SHP77 treated with DMSO at 0.1 percent for 48 hours (cell line): Measurements from ENCODE around the gene MRPL28.
"Not testable (repeated sequence)": the region's sequence is repeated elsewhere in the genome, so short reads cannot be mapped to it uniquely, and the experiment has no call there.

Source experiments
- DNase-seq: peaks from one replicate; lab custom pipeline; 2025; lab: John Stamatoyannopoulos, UW

The MRPL28 gene

DNA sequence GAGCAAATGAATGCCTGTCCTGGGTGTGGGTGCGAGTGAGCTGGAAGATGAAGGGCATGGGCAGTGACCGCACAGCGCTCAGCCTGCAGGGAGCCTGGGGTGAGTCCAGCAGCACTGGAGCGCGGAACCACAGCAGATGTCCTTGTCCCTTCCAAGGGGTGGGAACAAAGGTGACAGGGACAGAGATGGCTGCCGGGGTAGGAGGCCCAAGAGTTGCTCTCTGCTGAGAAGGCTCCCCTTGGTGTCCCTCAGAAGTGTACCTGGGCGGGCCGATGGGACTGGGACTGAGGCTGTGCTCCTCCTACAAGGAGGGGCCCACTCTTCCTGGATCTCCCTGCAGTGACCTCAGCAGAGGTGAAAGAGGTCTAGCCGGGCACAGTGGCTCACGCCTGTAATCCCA is 19.0 kb upstream of the MRPL28 start:
- no peak for DNase-seq

DNA sequence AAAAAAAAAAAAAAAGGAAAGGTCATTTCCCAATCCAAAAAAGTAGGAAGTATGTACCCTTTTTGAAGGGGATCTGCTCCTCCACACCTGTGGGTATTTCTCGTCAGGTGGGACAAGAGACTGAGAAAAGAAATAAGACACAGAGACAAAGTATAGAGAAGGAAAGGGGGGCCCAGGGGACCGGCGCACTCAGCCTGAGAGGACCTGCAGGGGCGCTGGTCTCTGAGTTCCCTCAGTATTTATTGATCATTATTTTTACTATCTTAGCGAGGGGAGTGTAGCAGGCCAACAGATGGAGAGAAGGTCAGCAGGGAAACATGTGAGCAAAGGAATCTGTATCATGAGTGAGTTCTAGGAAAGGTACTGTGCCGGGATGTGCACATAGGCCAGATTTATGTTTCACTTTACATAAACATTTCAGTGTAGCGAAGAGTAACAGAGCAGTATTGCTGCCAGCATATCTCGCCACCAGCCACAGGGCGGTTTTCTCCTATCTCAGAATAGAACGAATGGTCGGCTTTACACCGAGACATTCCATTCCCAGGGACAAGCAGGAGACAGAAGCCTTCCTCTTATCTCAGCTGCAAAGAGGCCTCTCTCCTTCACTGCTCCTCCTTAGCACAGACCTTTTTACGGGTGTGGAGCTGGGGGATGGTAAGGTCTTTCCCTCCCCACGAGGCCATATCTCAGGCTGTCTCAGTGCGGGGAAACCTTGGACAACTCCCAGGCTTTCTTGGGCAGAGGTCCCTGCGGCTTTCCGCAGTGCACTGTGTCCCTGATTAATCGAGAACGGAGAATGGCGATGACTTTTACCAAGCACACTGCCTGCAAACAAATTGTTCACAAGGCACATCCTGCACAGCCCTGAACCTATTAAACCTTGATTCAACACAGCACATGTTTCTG is 17.7 kb upstream of the MRPL28 start:
- not testable (repeated sequence) for DNase-seq

DNA sequence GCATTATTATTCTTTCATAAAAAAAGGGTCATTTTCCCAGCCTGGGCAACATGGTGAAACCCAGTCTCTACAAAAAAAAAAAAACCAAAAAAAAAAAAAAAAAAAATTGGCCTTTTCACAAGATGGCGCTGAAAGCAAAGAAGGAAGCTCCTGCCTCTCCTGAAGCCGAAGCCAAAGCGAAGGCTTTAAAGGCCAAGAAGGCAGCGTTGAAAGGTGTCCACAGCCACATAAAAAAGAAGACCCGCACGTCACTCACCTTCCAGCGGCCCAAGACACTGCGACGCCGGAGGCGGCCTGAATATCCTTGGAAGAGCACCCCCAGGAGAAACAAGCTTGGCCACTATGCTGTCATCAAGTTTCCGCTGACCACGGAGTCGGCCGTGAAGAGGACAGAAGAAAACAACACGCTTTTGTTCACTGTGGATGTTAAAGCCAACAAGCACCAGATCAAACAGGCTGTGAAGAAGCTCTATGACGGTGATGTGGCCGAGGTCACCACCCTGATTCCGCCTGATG is 16.4 kb upstream of the MRPL28 start:
- DNase-seq, result no peak

DNA sequence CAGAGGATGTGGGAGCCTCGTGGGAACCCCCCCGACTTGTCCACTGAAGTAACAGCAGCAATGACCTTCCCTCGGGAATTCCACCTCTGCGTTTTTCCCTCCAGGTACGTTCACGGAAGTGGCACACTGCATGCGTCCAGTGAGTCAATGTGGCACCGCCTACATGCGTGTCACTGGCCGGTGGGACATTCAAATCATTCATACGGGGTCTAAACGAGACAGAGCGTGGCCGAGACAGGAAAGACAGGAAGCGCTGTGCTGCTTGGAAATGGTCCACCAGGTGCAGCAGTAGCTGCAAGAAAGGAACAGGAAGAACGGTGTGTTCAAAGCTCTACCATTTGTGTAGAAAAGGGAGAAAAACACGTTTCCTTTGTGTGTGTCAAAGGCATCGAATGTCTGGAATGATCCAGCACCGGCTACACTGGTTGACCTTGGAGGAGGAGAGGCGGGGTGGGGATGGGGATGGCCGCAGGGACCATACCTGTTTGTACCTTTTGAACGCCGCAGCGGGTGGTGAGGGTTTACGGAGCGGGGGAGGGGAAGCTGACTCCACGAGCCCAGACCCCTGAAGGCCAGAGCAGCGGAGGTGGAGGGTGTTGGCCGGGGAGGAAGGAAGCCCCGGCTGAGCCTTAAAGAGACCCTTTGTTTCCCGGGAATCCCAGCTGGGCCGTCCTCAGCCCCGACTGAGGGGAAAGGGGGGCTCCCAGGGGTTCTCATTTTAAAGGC is 13.2 kb upstream of the MRPL28 start:
- DNase-seq, result no peak

DNA sequence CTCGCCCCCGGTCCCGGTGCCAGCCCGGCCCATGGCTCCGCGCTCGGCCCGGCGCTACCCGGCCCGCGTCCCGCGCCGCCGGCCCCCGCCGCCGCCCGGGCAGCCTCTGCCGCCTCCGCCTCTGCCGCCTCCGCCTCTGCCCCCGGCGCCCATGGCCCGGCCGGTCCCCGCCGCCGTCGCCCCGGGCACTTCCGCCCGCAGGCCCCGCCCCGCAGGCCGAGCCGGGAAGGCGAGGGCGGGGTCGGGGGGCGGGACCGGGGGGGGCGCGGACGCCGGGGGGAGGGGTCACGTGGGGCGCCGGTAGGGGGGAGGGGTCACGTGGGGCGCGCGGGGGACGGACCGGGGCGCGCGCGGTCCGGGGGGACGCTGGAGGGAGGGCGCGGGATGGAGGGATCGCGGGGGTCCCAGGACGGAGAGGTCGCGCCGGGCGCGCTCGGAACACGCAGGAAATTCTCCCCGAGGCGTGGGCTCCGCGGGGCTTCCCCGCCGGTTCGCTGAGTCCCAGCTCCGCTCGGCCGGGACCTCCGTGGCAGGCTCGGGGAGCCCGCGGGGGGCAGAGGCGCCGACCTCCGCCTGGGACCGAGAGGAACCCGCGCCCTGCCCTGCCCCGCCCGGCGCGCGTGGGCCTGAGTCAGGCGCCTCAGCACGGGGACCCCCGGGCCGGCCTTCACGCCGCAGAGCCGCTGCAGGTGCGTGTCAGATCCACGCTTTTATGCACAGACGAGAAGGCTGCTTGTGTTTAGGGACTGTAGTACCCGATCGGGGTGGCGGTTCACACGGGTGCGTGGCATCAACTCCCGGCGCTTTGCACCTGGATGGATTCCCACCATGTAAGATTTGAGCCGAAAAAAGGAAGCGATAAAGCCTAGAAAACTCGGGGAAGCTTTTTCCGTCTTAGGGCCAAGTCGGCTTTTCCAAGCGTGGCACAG is 11.7 kb upstream of the MRPL28 start, which contains the start of gene PGAP6:
Gene PGAP6, minus strand, starts transcription at position 190 of the 929 bp plus-strand sequence. Its CDS starts 157 bp downstream, at position 33.
- no peak for DNase-seq

DNA sequence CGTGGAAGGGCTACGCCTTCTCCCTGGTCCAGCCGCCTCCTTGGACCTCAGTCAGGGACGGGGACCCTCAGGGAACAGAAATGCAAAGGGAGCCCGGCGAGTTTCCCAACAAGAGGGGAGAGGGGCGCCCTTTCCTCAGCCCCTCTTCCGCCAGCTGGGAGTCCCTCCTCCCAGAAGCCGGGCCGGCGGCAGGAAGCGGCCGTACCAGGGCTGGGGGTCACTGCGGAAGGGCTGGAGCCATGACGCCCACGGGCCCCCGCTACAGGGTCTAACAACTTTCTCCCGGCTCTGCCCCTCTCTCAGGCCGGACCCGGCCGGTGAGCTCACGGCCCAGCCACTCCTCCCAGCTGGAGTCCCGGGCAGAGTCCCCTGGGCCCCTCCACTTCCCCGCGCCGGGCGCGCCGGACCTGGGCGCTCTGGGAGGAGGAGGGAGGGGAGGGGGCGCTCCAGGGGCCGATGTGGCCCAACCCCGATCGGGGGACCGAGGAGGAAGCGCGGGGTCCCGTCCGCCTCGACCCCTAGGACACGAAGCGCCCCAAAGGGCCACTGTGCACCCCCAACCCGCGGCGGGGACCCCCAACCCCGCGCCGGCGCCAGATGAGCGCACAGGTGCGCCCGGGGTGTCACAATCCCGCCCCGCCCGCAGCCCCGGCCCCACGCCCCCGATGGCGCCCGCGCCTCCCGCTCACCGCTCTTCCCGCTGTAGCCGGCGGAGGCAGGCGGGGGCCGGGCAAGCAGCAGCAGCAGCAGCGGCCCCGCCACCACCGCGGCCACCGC is 10.9 kb upstream of the MRPL28 start:
- DNase-seq, result no peak

DNA sequence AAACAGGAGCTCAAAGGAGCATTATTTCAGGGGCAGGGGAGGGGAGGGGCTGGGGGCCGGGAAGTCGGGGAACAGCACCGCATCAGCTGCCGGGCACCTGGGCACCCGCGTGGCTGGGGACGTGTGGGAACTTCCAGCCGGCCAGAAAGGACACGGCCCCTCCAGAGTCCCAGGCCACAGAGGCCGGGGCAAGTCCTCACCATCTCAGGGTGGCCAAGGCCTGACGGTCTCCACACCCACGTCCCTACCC is 10.3 kb upstream of the MRPL28 start:
- DNase-seq, result no peak

DNA sequence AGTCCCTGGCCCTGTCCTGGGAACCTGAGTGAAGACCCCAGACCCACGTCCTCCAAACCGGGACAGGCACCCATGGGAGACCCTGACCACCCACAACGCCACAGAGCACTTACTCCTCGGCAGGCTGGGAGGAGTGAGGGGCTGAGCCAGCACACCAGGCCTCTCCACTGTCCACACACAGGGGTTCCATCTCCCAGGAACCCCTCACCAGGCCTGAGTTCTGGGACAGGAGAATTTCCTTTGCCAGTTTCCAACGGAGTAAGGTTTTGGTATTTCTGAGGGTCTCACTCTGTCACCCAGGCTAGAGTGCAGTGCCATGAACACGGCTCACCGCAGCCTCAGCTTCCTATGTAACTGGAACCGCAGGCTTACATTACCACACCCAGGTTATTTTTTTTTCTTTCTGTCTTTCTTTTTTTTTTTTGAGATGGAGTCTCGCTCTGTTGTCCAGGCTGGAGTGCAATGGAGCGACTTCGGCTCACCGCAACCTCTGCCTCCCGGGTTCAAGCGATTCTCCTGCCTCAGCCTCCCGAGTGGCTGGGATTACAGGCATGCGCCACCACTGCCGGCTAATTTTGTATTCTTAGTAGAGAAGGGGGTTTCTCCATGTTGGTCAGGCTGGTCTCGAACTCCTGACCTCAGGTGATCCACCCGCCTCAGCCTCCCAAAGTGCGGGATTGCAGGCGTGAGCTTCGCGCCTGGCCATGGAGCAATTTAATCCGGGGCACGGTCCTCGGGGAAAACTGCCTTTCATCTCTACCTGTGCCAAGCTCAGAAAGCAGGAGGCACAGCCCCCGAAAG is 9.8 kb upstream of the MRPL28 start:
- no peak for DNase-seq

DNA sequence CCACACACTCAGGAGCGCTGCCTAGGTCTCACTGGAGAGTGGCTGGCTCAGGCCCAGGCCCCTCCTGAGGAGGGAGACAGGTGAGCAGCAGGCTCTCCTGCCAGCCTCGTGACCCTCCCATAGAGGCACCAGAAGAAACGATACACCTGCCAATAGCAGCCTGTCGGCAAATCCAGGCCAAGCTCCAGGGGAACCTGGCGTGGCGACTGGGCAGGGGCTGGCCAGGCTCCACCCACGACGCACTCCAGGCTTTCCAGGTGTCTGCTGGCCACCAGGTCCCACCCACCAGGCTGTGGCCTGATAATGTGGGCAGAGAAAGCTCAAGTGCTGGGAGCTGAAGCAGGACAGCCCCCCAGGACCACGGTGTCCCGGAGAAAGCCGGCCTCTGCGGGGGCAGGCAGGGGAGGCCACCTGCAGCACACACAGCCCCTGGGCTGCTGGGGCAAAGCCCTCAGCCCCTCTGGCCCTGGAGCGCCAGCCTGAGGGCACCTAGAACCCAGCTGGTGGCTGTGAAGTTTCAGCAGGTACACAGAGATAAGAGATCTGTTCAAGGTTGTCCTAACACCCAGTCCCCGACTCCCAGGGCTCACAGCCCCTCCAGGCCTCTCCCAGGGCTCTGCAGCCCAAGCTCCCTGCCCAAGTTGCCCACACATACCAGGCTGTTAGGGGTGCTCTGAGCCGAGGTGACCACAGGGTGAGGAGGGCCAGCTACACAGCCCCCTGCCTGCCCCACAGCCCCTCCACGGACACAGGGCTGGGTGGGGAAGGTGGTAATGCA is 9.0 kb upstream of the MRPL28 start:
- DNase-seq, result no peak

DNA sequence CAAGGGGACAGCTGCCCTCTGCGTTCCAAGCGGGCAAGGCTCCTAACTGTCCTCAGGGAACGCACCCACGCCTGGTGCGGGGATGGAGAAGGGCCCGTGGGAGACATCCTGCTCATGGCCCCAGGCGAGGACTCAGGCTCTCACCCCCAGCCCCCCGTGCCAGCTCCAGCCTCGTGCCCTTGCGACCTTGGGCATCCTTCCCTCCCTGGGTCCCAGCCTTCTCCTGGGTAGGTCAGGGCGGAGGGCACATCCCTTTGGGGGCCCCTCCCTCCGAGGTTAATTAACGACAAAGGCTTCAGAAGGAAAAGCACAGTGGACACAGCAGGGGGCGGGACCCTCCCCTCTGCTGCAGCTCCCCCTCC is 8.5 kb upstream of the MRPL28 start:
- DNase-seq, result no peak

DNA sequence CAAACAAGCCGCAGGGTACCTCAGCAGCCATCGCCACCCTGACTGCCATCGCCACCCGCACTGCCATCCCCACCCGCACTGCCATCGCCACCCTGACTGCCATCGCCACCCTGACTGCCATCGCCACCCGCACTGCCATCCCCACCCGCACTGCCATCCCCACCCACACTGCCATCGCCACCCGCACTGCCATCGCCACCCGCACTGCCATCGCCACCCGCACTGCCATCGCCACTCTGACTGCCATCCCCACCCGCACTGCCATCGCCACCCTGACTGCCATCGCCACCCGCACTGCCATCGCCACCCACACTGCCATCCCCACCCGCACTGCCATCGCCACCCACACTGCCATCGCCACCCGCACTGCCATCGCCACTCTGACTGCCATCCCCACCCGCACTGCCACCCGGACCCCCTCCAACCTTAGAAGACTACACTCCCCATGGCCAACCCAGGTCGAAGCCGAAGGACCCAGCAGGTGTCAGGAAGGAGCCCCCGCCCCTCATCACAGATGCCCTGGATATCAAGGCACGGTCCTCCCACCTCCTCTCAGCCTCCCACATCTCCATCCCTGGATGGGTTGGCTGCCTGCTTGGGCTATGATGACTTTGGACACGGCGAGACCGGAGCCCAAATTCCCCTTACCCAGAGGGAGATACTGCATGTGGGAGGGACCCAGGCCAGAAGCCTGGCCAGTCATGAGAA is 7.9 kb upstream of the MRPL28 start:
- not testable (repeated sequence) for DNase-seq

DNA sequence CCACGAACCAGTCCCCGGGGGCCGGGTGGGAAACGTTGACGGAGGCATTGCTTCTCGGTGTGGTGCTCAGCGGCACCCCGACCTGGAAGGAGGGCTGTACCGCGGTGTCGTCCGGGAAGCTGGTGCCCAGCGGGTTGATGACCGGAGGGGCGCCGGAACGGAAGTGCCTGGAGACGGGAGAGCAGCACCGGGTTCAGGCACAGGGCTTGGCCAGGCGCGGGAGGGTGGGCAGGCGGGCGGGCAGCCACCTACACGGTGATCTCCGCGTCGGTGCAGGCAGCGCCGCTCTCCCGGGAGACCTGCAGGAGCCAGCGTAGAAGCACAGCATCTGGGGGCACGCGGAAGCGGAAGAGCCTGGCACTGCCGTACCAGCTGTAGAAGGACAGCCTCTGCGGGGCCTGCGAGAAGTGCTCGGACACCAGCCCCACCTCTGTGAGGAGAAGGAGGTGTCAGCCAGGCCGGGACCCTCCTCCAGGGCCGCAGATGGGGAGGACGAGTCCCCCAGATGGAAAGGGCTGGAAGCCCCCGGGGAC is 7.1 kb upstream of the MRPL28 start:
- DNase-seq, result no peak

DNA sequence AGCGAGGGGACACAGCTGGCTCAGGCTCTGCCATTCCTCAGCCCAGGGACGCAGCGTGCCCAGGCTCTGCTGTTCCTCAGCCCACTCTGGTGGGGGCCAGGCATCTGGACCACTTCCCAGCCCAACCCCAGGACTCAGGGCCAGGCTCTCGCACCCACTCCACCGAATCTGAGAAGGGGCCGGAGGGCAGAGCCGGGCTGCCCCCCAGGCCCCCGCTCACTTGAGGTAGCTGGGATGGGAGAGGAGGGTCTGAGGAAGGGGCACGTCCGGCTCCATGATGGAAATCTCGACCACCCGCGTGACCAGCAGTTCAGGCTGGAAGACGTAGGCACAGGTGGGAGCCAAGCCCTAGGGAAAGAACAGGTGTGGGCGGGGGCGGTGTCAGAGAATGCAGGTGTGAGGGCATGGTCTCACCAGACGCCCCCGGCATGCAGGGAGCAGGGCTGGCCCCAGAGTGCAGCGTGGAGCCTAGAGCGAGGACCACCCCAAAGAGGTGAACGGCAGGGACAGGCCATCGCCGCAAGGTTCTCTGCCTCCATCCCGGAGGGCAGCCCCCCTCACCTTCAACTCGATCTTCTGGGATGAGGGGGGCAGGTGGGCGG is 6.6 kb upstream of the MRPL28 start:
- DNase-seq, result no peak

DNA sequence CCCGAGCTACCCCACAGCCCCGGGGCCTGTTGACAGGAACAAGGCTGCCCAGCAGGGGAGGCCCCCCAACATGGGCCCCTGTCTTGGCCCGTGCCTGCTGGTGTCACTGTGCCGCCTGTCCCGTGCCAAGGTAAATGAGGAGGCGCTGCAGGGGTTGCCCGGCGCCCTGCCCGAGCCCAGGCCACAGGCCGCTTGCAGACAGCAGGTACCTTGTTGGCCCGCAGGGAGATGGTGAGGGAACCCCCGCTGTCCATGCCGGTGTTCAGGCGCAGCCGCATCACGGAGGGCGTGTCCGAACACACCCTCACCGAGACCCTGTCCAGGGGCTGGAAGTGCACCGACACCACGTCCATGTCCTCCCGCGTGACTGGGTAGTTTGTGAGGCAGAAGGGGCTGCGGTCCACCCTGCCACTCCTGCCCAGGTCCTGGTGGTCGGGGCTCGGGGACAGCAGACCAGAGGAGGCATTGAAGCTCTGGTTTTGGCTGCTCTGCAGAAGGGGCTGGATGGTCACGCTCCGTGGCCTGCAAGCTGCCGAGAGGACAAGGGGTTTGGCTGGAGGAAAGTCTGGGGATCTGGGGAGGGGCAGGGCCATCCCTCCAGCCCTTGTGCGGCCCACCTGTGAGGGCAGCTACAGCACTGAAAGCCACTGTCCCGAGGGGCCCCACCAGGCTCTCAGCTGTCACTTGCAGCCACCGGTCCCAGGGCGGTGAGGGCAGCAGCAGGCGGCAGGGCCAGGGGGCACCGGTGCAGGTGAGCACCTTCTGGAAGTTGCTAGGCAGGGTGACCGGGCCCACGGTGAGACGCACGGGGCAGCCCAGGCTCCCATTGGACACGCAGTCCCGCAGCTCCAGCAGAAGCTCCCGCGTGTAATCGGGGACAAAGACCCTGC is 5.8 kb upstream of the MRPL28 start:
- no peak for DNase-seq

DNA sequence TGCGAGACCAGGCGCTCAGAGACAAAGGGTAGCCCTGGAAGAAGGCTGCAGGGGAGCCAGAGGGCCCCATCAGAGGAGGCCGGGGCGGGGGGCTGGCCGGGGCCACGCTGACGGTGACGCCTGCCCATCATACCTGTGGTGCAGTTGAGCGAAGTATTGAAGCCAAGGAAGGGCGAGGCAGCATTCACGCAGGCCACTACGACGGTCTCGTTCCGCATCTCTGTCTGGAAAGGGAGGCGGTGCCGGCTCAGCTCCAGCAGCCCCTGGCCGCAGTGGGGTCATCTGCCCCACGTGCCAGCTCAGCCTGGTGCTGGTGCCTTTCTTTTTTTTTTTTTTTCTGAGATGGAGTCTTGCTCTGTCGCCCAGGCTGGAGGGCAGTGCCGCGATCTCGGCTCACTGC is 4.9 kb upstream of the MRPL28 start:
- no peak for DNase-seq

DNA sequence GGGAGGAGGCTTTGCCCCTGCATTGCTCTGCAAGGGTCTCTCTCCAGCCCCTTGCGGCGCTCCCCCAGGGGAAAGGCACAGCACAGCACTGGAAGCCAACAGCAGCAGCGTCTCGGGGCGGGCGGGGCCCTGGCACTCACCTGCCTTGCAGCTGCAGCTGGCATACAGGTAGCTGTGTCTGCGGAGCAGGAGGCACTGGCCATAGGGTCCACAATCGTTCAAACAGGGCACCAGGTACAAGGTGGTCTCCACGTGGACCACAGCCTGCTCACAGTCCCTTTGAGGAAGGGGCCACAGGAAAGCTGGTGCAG is 4.2 kb upstream of the MRPL28 start:
- DNase-seq, result no peak

DNA sequence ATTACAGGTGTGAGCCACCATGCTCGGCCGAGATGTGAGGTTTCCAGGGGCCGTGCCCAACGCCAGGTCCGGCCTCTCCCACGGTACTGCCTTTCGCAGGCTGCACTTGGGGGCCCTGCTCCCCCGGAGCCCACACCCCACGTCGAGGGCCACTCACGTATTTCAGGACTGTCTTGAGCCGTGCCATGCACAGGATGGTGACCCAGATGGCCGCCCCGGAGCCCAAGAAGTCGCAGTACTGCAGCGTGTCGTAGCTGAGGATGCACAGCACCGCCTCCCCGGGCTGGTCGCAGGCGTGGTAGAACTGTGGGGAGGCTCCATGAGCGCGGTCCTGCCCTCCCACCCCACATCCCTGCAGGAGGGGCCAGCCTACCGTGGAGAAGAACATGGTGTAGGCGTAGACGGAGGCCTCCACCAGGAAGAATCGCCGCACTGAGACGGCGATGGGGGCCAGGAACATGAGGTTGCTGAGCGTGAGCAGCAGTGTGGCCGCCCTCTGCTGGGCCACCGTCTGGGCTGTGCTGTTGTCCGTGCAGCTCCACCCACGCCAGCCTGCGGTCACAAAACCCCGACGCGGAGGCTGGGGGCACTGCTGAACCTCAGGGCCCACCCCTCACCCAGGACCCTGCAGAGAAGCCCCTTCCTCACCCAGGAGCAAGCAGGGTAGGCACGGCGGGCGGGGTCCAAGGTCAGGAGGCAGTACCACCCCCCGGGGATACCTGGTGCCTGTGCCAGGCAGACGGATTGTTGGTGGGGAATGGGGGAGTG is 3.7 kb upstream of the MRPL28 start:
- no peak for DNase-seq
